Esophagus muscularis mucosa (tissue), 4 donors: ENCODE results near the gene PHF20. TPM values are rescaled to one million over a fixed set of nuclear protein-coding genes. Genes with fewer than 3 reads are reported as not detected.
"Not testable (repeated sequence)": the region's sequence is repeated elsewhere in the genome, so short reads cannot be mapped to it uniquely, and the experiment has no call there.

Experiments used
- DNase-seq: peaks from one replicate; pipeline ENCODE4 v3.0.0-alpha.2; 2017; ENCODE audit errors: extremely low spot score
- H3K27ac ChIP-seq, 4 donors: fragments of 200-600 bp; sonication (generic); replicated peaks in 1 of 4; 1 replicate in 3 of 4; 2 replicates in 1 of 4; pipeline ENCODE4 v1.5.1; 2016 to 2019; ENCODE audit warnings: mild to moderate bottlenecking in 1 of 4
- H3K27me3 ChIP-seq, 4 donors: fragments of 200-600 bp; sonication (generic); one replicate each; pipeline versions ENCODE4 v1.5.1 to v1.6.0; 2016 to 2019
- H3K36me3 ChIP-seq, 4 donors: fragments of 200-600 bp; sonication (generic); one replicate each; pipeline ENCODE4 v1.5.1; 2016 to 2019
- H3K4me1 ChIP-seq, 4 donors: fragments of 200-600 bp; sonication (generic); one replicate each; pipeline ENCODE4 v1.5.1; 2016 to 2019
- H3K4me3 ChIP-seq, 4 donors: fragments of 200-600 bp; sonication (generic); 1 replicate in 2 of 4; 2 replicates in 2 of 4; pipeline ENCODE4 v1.5.1; 2016 to 2019; ENCODE audit warnings: mild to moderate bottlenecking in 4 of 4, moderate library complexity in 1 of 4
- H3K9me3 ChIP-seq, 4 donors: fragments of 200-600 bp; sonication (generic); 1 replicate in 3 of 4; 2 replicates in 1 of 4; pipeline ENCODE4 v1.5.1; 2016 to 2019
- EP300 ChIP-seq: sonication (generic); formaldehyde crosslinking; IDR thresholded peaks from one replicate; pipeline ENCODE4 v1.6.1; 2017; ENCODE audit warnings: antibody characterized with exemption
- POLR2A ChIP-seq: fragments of 450-650 bp; IDR thresholded peaks from one replicate; pipeline ENCODE4 v1.6.1; 2017; ENCODE audit warnings: antibody characterized with exemption, moderate library complexity, mild to moderate bottlenecking, low read depth
- POLR2AphosphoS5 ChIP-seq, 2 donors: sonication (generic); formaldehyde crosslinking; IDR thresholded peaks; one replicate each; pipeline ENCODE4 v1.6.1; 2017; ENCODE audit warnings: antibody characterized with exemption in 2 of 2
- WGBS: methylation state at CpG from one replicate; pipeline ENCODE4 v1.1.5; 2018; 5-methylcytosine and 5-hydroxymethylcytosine counted together
- intact Hi-C: fragments of 100-400 bp; cut with DNase I; formaldehyde crosslinking; loops from one replicate; pipeline ENCODE4 v1.15.1; 2023
- total RNA-seq, 4 donors: library from RNA; depleted of rRNA; stranded (reverse); fragments of >200 nt; gene quantifications; one replicate each; pipeline versions ENCODE4 v1.1.0 to v1.2.1, GENCODE V29; 2016
- TF ChIP-seq, protein P1 (sequence below), 3 experiments: fragments of 200-600 bp in 2 of 3; fragments of 450-650 bp in 1 of 3; sonication (generic) in 2 of 3; IDR thresholded peaks; one replicate each; pipeline ENCODE4 v1.5.1; 2017 to 2019; ENCODE audit warnings: antibody characterized with exemption in 3 of 3, mild to moderate bottlenecking in 2 of 3, moderate library complexity in 1 of 3

PHF20 gene
- total RNA-seq, 4 donors from 2014 or later, result 45.9 to 62.2 (median 48.0) TPM

DNA sequence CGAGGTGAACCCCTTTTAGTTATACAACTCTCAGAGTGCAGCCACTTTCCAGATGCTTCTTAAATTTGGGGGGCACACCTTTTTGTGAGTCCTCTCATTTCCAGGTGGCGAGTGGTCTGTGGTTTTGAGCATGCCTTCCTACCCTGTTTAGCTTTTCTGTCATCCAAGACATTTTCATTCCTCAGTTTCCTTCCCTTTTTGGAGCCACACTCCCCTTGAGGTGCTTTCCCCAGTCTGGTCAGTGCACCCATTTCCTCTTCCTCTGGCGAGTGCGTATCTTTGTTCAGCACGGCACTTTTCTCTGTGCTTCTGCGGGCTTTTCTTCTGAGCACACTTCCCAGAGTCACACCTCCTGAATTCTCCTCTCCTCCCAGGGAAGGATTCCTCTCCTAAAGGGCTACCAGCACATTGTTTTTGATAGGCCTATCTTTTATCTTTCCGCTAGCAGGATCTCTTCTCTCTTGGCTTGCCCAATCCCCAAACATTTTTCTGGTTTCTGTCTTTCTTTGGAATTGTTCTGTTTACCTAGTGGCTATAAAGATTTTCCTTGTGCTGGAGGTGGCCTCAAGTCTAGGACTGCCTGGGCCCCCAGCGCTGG lies 1.4 kb downstream of the PHF20 start:
- Histone ChIP-seq H3K9me3 (no peaks in the 10 kb centered on the region), H3K27ac (peak overlapping the region; percentile 84 to 95 (median 92)), H3K27me3 (no peaks in the 10 kb centered on the region), H3K4me1 (peaks cover 53 to 83% (median 78%) of the 10 kb centered on the region in 4 donors), H3K4me3 (peak overlapping the region; percentile 64 to 82 (median 69)), H3K36me3 (peaks cover 0 to 12% (median 6%) of the 10 kb centered on the region in 4 donors)
- DNase-seq, result no peak
- no peak for TF ChIP-seq EP300
- TF ChIP-seq POLR2AphosphoS5 (IDR thresholded peaks at IDR 0.05), result peak; percentile 45 to 46
- no peak for TF ChIP-seq POLR2A
- TF ChIP-seq, protein P1, sequence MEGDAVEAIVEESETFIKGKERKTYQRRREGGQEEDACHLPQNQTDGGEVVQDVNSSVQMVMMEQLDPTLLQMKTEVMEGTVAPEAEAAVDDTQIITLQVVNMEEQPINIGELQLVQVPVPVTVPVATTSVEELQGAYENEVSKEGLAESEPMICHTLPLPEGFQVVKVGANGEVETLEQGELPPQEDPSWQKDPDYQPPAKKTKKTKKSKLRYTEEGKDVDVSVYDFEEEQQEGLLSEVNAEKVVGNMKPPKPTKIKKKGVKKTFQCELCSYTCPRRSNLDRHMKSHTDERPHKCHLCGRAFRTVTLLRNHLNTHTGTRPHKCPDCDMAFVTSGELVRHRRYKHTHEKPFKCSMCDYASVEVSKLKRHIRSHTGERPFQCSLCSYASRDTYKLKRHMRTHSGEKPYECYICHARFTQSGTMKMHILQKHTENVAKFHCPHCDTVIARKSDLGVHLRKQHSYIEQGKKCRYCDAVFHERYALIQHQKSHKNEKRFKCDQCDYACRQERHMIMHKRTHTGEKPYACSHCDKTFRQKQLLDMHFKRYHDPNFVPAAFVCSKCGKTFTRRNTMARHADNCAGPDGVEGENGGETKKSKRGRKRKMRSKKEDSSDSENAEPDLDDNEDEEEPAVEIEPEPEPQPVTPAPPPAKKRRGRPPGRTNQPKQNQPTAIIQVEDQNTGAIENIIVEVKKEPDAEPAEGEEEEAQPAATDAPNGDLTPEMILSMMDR (IDR thresholded peaks at IDR 0.05), result no peak
- 67% methylated on average over 8 of the region's 8 CpGs for WGBS
- intact Hi-C loops, result loop anchor here (2.0 kb wide), 2 partner anchors 30 to 74 kb away; partner anchors contain the start of genes NFS1, RBM39 and ROMO1

DNA sequence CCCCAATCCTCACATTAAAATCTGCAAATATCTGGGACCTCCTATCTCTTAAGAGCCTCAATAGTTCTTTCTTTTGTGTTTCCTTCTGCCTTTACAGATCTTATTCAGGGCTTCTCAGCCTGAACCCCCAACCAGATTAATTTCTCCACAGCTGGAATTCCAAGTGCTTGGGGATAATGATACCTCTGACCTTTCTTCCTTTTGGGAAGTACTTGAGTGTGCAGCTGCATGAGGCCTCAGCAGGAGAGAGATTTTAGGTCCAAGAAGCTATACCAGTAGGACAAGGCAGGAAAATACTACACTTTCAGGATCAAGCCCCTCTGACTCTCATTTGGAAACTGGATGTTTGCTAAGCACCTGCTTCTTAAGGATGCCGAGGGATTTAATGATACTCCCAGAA lies 2.6 kb downstream of the PHF20 start:
- H3K4me1 ChIP-seq, result peaks cover 43 to 73% (median 67%) of the 10 kb centered on the region in 4 donors
- peaks cover 0 to 19% (median 12%) of the 10 kb centered on the region in 4 donors for H3K36me3 ChIP-seq
- no peak for DNase-seq
- TF ChIP-seq EP300 (no peak), POLR2AphosphoS5 (IDR thresholded peaks at IDR 0.05) (no peak), POLR2A (no peak)
- TF ChIP-seq, protein P1 (IDR thresholded peaks at IDR 0.05), result no peak
- H3K27me3 ChIP-seq, result no peaks in the 10 kb centered on the region
- intact Hi-C loops, result no loop called here
- WGBS, result 86% methylated on average over 1 of the region's 1 CpG
- peak overlapping the region in 1 of 4 donors; percentile 95 for H3K27ac ChIP-seq
- H3K4me3 ChIP-seq, result no peak overlapping the region
- H3K9me3 ChIP-seq, result no peaks in the 10 kb centered on the region

DNA sequence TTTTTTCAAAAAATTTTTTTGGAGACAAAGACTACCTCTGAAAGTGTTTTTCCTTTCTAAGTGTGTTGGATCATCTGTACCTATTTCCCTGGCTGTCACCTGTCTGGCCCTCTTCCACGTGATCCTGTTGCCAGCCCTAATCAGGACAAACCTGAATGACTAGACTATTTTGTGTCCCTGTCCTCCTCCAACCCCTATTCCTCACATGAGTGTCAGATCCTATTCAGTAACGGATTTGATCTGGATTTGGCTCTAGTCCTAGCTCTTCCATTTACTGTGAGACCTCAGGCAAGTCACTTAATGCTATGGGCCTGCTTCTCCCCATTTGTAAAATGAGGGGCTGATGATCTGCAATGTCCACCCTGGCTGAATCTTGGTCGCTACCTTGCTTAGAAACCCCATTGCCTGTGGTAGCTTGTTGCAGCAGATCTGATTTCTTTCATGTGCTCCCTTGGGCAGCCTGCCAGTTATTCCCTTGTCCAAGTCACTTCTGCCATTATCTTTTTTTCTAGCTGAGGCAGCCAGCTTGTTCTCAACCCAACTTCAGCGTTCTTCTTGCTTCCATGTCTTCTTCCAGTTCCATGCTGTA lies 4.8 kb downstream of the PHF20 start:
- Histone ChIP-seq H3K27ac (peak overlapping the region in 3 of 4 donors; percentile 7 to 25 (median 12)), H3K27me3 (no peaks in the 10 kb centered on the region), H3K9me3 (no peaks in the 10 kb centered on the region), H3K4me3 (no peak overlapping the region), H3K4me1 (peaks cover 22 to 55% (median 48%) of the 10 kb centered on the region in 4 donors), H3K36me3 (peaks cover 0 to 32% (median 16%) of the 10 kb centered on the region in 4 donors)
- DNase-seq, result no peak
- intact Hi-C loops, result no loop called here
- WGBS, result 65% methylated on average over 4 of the region's 4 CpGs
- TF ChIP-seq POLR2AphosphoS5 (IDR thresholded peaks at IDR 0.05) (peak in 1 of 2 donors; percentile 9), POLR2A (no peak), EP300 (no peak)

DNA sequence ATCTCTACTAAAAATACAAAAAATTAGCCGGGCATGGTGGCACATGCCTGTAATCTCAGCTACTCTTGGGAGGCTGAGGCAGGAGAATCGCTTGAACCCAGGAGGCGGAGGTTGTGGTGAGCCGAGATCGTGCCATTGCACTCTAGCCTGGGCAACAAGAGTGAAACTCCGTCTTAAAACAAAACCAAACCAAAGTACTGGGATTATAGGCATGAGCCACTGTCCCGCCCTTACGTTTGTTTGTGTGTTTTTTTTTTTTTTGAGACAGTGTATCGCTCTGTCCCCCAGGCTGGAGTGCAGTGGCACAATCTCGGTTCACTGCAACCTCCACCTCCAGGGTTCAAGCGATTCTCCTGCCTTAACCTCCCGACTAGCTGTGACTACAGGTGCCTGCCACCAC lies 12.0 kb downstream of the PHF20 start:
- H3K9me3 ChIP-seq, H3K4me1 ChIP-seq, H3K27ac ChIP-seq, H3K27me3 ChIP-seq, DNase-seq, intact Hi-C loops, H3K4me3 ChIP-seq: not testable (repeated sequence)
- H3K36me3 ChIP-seq, result peaks cover 10 to 45% (median 23%) of the 10 kb centered on the region in 4 donors
- WGBS, result 96% methylated on average over 12 of the region's 12 CpGs

DNA sequence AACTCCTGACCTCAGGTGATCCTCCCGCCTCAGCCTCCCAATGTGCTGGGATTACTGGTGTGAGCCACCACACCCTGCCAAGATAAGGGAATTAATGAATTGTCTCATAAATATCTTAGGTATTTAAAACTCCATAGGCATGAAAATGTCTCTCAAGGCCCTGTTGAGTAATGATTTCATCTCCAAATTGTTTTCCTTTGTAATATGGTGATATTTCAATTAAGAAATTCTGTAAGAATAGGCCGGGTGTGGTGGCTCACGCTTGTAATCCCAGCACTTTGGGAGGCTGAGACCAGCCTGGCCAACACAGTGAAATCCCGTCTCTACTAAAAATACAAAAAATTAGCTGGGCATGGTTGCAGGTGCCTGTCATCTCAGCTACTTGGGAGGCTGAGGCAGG lies 13.7 kb downstream of the PHF20 start:
- H3K27me3 ChIP-seq, DNase-seq, intact Hi-C loops: not testable (repeated sequence)

DNA sequence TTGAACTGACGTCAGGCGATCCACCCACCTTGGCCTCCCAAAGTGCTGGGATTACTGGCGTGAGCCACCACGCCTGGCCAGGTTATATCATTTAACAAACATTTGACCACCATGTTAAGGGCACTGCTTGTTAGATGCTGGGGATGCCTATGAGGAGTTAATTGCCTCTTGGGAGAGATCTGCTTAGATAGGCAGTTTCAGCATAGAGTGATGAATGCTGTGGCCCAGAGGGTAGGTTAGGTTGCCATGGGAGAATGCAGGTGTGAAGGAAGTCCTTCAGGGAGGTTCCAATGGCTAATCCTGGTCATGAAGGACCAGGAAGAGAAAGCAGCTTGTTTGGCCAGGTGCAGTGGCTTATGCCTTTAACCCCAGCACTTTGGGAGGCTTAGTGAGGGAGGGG lies 17.0 kb downstream of the PHF20 start:
- H3K27ac ChIP-seq, result no peak overlapping the region
- intact Hi-C loops, result no loop called here
- H3K9me3 ChIP-seq, result no peaks in the 10 kb centered on the region
- no peak overlapping the region for H3K4me3 ChIP-seq
- peaks cover 7 to 15% (median 11%) of the 10 kb centered on the region in 4 donors for H3K4me1 ChIP-seq
- peaks cover 0 to 12% (median 0%) of the 10 kb centered on the region in 4 donors for H3K36me3 ChIP-seq
- no peak for DNase-seq
- no peak for TF ChIP-seq EP300
- no peaks in the 10 kb centered on the region for H3K27me3 ChIP-seq
- 100% methylated on average over 4 of the region's 4 CpGs for WGBS

More for the DNA sequence above, 13.7 kb downstream of the PHF20 start:
- not testable (repeated sequence) for H3K27ac ChIP-seq, H3K4me3 ChIP-seq, H3K4me1 ChIP-seq, H3K9me3 ChIP-seq
- peaks cover 10 to 28% (median 14%) of the 10 kb centered on the region in 4 donors for H3K36me3 ChIP-seq
- 96% methylated on average over 4 of the region's 4 CpGs for WGBS
